Stomach (tissue), 9 donors: ENCODE measurements around the gene SMARCB1. TPM values are rescaled to one million over a fixed set of nuclear protein-coding genes. Genes with fewer than 3 reads are reported as not detected.

Source experiments
- DNase-seq, 2 donors: peaks; one replicate each; pipeline versions ENCODE4 v3.0.0 to v3.0.0-alpha.2; 2013 to 2019
- H3K27ac ChIP-seq, 5 donors: fragments of 200-600 bp in 4 of 5; sonication (generic) in 4 of 5; one replicate each; pipeline ENCODE4 v1.5.1; 2013 to 2019; ENCODE audit warnings: mild to moderate bottlenecking in 1 of 5, moderate library complexity in 1 of 5
- H3K27me3 ChIP-seq, 3 donors: fragments of 200-600 bp; sonication (generic); one replicate each; pipeline ENCODE4 v1.5.1; 2017 to 2019; ENCODE audit warnings: mixed run types in 1 of 3
- H3K36me3 ChIP-seq, 4 donors: fragments of 200-600 bp; sonication (generic); 1 replicate in 3 of 4; 2 replicates in 1 of 4; pipeline ENCODE4 v1.5.1; 2016 to 2019
- H3K4me1 ChIP-seq, 4 donors: fragments of 200-600 bp; sonication (generic); one replicate each; pipeline ENCODE4 v1.5.1; 2016 to 2019
- H3K4me3 ChIP-seq, 4 donors: fragments of 200-600 bp; sonication (generic) in 3 of 4; one replicate each; pipeline ENCODE4 v1.5.1; 2016 to 2019; ENCODE audit warnings: mild to moderate bottlenecking in 1 of 4
- H3K9me3 ChIP-seq, 4 donors: fragments of 200-600 bp; sonication (generic); one replicate each; pipeline ENCODE4 v1.5.1; 2016 to 2019
- CTCF ChIP-seq, 7 experiments: fragments of 450-650 bp in 4 of 7; fragments of 200-600 bp in 3 of 7; sonication (generic) in 3 of 7; IDR thresholded peaks; one replicate each; pipeline ENCODE4 v1.5.1; 2016 to 2019; ENCODE audit warnings: antibody characterized with exemption in 7 of 7, control low read depth in 2 of 7, mild to moderate bottlenecking in 1 of 7
- EP300 ChIP-seq: sonication (generic); formaldehyde crosslinking; IDR thresholded peaks from one replicate; pipeline ENCODE4 v1.6.1; 2017; ENCODE audit warnings: antibody characterized with exemption
- POLR2A ChIP-seq, 4 donors: fragments of 450-650 bp; IDR thresholded peaks; one replicate each; pipeline ENCODE4 v1.6.1; 2016; ENCODE audit warnings: antibody characterized with exemption in 4 of 4, control low read depth in 2 of 4, mild to moderate bottlenecking in 1 of 4, moderate library complexity in 1 of 4
- POLR2AphosphoS5 ChIP-seq, 3 donors: sonication (generic); formaldehyde crosslinking; IDR thresholded peaks; one replicate each; pipeline ENCODE4 v1.6.1; 2016; ENCODE audit warnings: antibody characterized with exemption in 3 of 3
- WGBS, 5 donors: extraction: QIAGEN DNeasy Blood & Tissue Kit in 3 of 5; methylation state at CpG; one replicate each; pipeline versions ENCODE4 v1.1.5 to v1.1.7; 2013 to 2018; 5-methylcytosine and 5-hydroxymethylcytosine counted together
- intact Hi-C: fragments of 100-400 bp; cut with DNase I; formaldehyde crosslinking; loops from one replicate; pipeline ENCODE4 v1.15.1; 2023; ENCODE audit warnings: low total_unique reads
- polyA plus RNA-seq, 3 donors: library from polyadenylated mRNA; stranded (reverse); fragments of 200-250 nt; gene quantifications; one replicate each; pipeline ENCODE4 v1.2.3, GENCODE V29; 2013
- total RNA-seq, 5 donors: library from RNA; depleted of rRNA; stranded (reverse); fragments of >200 nt; gene quantifications; one replicate each; pipeline versions ENCODE4 v1.1.0 to v1.2.3, GENCODE V29; 2014 to 2016
- donor health status: healthy with polysubstance abuse.
- donor health status: Bipolar disorder and iron deficiency.
- donor health status: healthy.

SMARCB1 gene
- total and polyA plus RNA-seq, 8 donors = 13.4 to 74.6 (median 40.8) TPM

- no peaks in the 10 kb centered on the region for H3K4me1 ChIP-seq
- 95 to 97% (median 96%) methylated on average over 4 of the region's 4 CpGs for WGBS, 5 donors
- no peak for DNase-seq
- no peaks in the 10 kb centered on the region for H3K27me3 ChIP-seq
- H3K4me3 ChIP-seq = no peak overlapping the region
- H3K27ac ChIP-seq = no peak overlapping the region
- H3K36me3 ChIP-seq = peaks cover 19 to 91% (median 81%) of the 10 kb centered on the region in 4 donors
- no peak for TF ChIP-seq POLR2A (IDR thresholded peaks at IDR 0.05)
- no peaks in the 10 kb centered on the region for H3K9me3 ChIP-seq
- intact Hi-C loops = no loop called here
Measured at GRCh38 chr22:23812378-23812777, 25.6 kb downstream of the SMARCB1 start.

GRCh38 chr22:23815541-23816155 is 28.9 kb downstream of the SMARCB1 start:
- DNase-seq = no peak

GRCh38 chr22:23816156-23816976 is 29.6 kb downstream of the SMARCB1 start:
- Histone ChIP-seq H3K36me3 (peaks cover 38 to 91% (median 86%) of the 10 kb centered on the region in 4 donors), H3K4me1 (no peaks in the 10 kb centered on the region), H3K27me3 (no peaks in the 10 kb centered on the region), H3K27ac (no peak overlapping the region), H3K9me3 (no peaks in the 10 kb centered on the region), H3K4me3 (no peak overlapping the region)
- intact Hi-C loops = no loop called here
- 85 to 92% (median 90%) methylated on average over 18 of the region's 18 CpGs for WGBS, 5 donors
- DNase-seq = peak in 1 of 2 donors; percentile 1
- TF ChIP-seq POLR2A (IDR thresholded peaks at IDR 0.05) (no peak), CTCF (IDR thresholded peaks at IDR 0.05) (no peak), EP300 (no peak), POLR2AphosphoS5 (IDR thresholded peaks at IDR 0.05) (no peak)

More at GRCh38 chr22:23815541-23816155, 28.9 kb downstream of the SMARCB1 start:
- no peak for TF ChIP-seq EP300
- no peak for TF ChIP-seq POLR2AphosphoS5 (IDR thresholded peaks at IDR 0.05)
- no peak for TF ChIP-seq CTCF (IDR thresholded peaks at IDR 0.05)
- TF ChIP-seq POLR2A (IDR thresholded peaks at IDR 0.05) = no peak
- no peaks in the 10 kb centered on the region for H3K9me3 ChIP-seq
- no peaks in the 10 kb centered on the region for H3K27me3 ChIP-seq
- WGBS, 5 donors = 61 to 88% (median 77%) methylated on average over 8 to 10 of the region's 10 CpGs
- H3K36me3 ChIP-seq = peaks cover 31 to 91% (median 86%) of the 10 kb centered on the region in 4 donors
- H3K27ac ChIP-seq = no peak overlapping the region
- H3K4me1 ChIP-seq = no peaks in the 10 kb centered on the region
- intact Hi-C loops = no loop called here
- no peak overlapping the region for H3K4me3 ChIP-seq

- Histone ChIP-seq H3K27ac (no peak overlapping the region), H3K36me3 (peaks cover 46 to 91% (median 86%) of the 10 kb centered on the region in 4 donors), H3K27me3 (no peaks in the 10 kb centered on the region), H3K4me1 (no peaks in the 10 kb centered on the region), H3K4me3 (no peak overlapping the region), H3K9me3 (no peaks in the 10 kb centered on the region)
- intact Hi-C loops = no loop called here
- 88 to 97% (median 92%) methylated on average over 6 of the region's 6 CpGs for WGBS, 5 donors
- no peak for TF ChIP-seq POLR2AphosphoS5 (IDR thresholded peaks at IDR 0.05)
- no peak for TF ChIP-seq CTCF (IDR thresholded peaks at IDR 0.05)
- no peak for TF ChIP-seq POLR2A (IDR thresholded peaks at IDR 0.05)
- peak in 1 of 2 donors; percentile 0 for DNase-seq
Measured at GRCh38 chr22:23817146-23817545, 30.4 kb downstream of the SMARCB1 start.
